ENCODE results near the gene CCN5. TPM values are rescaled to one million over a fixed set of nuclear protein-coding genes. Genes with fewer than 3 reads are reported as not detected.
"Not testable (repeated sequence)": the region's sequence is repeated elsewhere in the genome, so short reads cannot be mapped to it uniquely, and the experiment has no call there.

Gene CCN5, protein sequence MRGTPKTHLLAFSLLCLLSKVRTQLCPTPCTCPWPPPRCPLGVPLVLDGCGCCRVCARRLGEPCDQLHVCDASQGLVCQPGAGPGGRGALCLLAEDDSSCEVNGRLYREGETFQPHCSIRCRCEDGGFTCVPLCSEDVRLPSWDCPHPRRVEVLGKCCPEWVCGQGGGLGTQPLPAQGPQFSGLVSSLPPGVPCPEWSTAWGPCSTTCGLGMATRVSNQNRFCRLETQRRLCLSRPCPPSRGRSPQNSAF
- not detected in 2 replicates for total RNA-seq

DNA sequence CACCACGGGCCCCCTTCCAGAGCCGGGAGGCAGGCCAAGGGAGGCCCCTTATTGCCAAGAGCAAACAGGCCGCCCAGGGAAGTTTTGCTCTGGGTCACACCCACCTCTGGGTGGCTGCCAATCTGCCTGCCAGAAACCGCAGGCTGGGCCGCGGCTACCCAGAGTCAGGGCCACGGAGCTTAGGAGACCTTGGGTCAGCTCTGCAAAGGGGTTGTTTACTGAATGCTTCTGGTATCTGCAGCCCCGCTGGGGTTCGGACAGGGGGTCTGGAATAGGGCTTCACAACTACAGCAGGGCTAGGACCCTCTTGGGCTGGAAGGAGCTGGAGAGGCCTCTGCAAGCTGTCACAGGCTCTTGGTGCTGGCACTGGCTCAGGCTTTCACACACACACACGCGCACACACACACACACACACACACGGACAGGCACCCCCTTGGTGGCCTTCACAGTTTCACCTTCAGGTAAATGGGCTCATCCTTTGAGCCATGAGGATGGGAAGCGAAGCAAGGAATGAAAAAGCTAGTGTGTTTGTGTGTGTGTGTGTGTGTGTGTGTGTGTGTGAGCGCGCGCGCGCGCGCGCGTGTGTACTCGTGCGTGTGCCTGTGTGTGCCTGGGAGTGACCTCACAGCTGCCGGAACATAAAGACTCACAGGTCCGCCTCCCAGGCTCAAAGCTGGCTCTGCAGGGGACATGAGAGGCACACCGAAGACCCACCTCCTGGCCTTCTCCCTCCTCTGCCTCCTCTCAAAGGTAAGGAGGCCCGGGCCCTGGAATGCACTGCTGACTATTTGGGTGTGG is at the start of gene CCN5:
CCN5 (plus strand) TSS at position 669 of the 798 bp plus-strand sequence; CDS start at position 691, 22 bp downstream.
- peak in 1 of 2 donors; percentile 71 for DNase-seq (ENCODE audit: low read depth in 2 of 2)

DNA sequence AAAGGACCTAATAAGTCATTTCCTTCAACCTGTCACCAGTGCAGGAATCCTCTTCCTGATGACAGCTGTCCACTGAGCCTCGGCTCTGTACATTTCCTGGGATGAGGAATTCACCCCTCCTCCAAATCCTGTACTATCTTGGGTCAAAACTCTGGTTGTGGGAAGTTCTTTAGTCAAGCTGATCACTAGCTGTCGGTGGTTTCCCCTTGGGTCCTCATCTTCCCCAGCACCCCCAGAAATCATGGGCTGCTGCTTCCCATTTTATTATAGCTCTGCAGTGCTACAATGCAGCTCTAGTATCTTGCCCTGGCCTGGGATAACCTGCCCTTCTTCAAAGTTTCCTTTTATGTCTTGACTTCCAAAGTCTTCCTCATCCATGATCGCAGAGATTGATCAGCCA is 49.1 kb upstream of the CCN5 start:
- DNase-seq (ENCODE audit: low read depth in 2 of 2), result no peak

DNA sequence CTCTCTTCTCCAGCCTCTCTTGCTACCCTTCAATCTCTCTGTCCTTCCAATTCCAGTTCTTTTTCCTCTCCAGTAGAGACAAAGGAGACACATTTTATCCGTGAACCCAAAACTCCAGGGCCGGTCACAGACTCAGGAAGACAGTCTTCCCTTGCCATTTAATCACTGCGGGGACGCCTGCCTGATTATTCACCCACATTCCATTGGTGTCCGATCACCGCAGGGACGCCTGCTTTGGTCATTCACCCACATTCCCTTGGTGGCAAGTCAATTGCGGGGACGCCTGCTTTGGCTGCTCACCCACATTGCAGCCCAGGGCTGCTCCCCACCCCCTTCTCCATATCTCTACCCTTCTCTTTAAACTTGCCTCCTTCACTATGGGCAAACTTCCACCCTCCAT is 44.3 kb upstream of the CCN5 start:
- not testable (repeated sequence) for DNase-seq (ENCODE audit: low read depth in 2 of 2)

DNA sequence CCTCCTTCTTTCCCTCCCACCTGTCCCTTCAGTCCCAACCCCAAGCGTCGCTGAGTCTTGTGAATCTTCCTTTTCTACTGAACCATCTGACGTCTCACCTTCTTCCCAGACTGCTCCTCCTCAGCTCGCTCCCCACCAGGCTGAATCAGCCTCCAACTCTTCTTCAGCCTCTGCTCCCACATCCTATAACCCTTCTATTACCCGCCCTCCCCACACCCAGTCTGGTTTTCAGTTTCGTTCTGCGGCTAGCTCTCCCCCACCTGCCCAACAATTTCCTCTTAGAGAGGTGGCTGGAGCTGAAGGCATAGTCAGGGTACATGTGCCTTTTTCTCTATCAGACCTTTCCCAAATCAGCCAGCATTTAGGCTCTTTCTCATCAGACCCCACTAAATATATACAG is 43.6 kb upstream of the CCN5 start:
- DNase-seq (ENCODE audit: low read depth in 2 of 2), result not testable (repeated sequence)

DNA sequence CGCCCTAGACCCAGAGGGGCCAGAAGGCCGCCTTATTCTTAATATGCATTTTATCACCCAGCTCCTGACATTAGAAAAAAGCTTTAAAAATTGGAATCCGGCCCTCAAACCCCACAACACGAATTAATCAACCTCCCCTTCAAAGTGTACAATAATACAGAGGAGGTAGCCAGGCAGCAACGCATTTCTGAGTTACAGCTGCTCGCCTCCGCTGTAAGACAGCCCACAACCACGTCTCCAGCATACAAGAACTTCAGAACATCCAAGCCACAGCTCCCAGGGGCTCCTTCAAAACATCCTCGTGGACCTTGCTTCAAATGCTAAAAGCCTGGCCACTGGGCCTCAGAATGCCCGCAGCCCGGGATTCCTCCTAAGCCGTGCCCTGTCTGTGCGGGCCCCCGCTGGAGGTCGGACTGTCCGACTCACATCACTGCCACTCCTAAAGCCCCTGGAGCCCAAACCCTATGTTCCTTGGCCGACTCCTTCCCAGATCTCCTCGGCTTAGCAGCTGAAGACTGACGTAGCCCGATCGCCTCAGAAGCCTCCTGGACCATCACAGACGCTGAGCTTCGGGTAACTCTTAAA is 42.8 kb upstream of the CCN5 start:
- DNase-seq (ENCODE audit: low read depth in 2 of 2), result not testable (repeated sequence)

DNA sequence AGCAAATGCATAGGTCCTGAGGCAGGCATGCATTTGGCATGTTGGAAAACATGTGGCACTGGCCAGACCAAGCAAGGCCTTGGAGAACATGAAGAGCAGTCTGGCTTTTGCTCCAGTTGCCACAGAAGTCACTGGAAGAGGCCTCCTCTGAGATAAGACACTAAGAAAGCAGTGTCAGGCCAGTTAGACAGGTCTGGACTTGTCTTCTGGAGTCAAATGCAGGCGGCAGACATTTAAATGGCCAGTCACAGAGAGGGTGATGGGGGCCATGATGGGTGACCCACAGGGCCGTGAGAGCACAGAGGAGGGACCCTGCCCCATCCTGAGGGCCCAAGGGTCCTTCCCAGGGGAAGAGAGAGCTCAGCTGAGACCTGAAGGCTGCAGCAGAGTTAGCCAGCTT is 36.9 kb upstream of the CCN5 start:
- DNase-seq (ENCODE audit: low read depth in 2 of 2), result no peak

DNA sequence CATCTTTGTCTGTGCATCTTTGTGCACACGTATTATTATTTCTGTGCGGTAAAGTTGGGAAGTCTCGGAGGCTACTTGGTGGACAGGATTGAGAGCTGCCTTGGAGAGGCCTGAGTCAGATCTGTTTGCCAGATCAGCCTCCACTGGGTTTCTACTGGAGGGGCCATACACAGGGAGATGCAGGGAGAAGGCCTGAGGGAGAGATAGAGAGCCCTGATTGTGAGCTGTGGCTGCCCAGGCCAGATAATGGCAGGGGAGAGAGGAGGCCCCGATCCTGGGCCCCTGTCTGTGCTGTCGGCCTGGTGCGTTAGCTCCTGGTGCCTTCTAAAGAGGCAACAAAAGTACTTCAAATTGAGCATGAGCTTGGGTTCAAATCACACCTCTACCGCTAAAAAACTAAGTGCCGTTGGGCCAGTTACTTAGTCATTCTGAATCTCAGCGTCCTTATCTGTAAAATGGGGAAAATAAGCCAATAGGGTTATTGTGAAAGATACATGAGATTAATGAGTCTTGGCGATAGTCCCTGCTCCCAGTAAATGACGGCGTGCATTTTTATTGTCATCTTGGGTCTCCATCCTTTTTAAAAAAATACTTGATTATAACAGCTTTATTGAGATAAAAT is 36.1 kb upstream of the CCN5 start:
- no peak for DNase-seq (ENCODE audit: low read depth in 2 of 2)

DNA sequence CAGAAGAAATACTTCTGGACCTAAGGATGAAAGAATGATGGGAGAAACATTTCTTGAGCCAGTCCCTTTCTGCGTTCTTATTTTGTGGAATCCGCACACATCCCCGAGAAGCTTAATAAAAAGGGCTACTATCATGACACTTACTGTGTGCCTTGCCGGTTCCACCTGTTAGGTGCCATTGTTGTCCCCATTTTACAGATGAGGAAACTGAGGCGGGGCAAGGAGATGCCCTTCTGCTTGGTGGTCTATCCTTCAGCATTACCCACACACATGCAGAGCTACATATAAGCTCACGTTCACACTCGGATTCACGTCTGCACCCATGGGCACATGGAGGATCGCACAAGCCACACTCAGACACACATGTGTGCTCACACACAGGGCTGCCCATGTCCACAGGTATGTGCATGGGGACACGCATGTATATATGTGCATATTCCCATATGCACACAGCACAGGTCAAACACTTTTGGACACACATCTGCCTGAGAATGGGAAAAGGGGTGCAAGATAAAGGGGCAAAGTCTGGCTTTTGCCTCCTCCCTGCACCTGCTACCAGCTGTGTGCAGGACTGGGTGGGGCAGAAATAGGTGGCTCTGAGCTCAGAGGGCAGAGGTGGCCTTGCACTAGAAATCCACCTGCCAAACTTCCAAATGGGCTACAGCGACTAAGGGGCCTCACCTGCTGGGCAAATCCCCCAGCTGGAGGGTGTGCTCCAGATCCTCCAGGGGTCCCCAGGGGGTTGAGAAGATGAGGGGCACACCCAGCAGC is 33.2 kb upstream of the CCN5 start:
- no peak for DNase-seq (ENCODE audit: low read depth in 2 of 2)

DNA sequence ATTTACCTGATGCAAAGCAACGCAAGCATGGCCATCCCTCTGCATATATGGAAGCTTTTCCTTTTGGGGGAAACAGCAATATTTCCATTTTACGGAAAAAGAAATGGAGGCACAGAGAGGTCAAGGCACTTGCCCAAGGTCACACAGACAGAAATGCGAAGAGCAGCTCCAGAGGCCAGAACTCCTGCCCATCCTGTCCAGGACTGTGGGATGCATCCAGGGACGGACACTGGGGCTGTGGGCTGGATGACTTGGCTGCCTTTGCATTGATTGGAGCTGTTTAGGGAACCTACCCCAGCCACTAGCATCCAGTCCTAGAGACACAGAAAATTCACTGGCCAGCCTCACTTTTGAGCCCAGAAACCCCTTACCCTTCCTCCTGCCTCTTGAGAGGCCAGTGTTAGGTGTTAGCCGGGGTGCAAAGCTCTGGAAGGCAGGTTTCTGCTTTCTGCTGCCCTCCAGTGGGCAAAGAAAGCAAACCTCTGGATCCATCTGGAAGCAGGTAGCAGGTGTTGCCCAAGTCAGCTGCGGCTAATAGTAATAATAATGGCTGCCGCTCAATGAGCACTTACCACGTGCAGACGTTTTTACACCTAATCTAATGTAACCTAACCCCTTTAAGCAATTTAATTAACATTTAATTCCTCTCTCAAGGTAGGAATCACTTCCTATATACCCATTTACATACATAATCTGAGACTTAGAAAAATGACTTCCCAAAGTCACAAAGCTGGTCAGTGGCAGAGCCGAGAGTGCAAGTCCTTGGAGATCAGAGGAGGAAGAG is 31.7 kb upstream of the CCN5 start:
- DNase-seq (ENCODE audit: low read depth in 2 of 2), result peak in 1 of 2 donors; percentile 68

DNA sequence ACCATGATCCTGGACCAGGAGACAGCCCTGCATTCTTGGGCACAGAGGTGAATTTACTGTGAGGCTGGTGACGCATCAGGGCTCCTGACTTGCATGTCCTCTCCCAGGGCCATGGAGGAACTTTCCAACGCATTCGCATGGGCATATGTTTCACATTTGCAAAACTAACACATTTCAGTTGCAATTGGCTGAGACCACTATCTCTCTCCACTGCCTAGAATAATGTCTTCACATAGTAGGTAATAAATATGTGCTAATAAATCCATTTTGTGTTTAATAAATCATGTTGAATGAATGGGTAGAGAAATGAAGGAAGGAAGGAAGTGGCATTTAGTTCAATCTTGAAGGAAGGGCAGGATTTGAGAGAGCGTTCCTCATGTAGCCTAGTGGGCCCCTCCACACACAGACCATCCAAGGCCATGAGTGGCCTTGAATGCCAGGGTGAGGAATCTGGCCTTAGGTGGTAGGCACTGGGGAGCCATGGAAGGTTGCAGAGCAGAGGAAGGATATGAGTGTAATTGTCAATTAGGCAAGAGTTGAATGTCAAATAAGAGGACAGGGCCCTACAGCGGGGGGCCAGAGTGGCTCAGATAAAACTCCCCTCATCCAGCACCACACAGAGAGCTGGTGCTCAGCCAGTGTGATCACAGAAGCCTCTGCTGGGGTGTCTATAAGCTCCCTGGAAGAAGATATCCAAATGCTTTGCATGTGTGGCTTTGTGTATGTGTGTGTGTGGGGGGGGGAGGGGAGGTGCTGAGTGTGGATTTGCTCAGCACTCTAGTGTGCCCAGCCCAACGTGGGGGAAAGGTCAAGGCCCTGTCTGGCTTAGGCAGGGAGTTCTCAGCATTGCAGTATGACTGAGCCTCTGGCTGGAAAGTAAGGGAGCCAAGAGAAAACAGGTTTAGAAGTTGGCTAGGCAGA is 30.9 kb upstream of the CCN5 start:
- no peak for DNase-seq (ENCODE audit: low read depth in 2 of 2)

DNA sequence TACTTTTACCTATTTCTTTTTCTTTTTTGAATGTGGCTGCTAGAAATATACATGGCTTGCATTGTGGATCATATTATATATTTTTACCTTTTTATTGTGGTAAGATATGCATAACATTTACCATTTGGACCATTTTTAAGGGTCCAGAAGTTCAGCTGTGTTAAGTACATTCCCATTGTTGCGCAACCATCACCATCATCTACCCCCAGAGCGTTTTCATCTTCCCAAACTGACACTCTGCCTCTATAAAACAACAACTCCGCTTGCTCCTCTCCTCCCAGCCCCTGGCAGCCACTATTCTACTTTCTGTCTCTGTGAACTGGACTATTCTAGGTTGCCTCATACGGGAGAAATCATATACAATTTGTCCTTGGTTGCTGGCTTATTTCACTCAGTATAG is 28.2 kb upstream of the CCN5 start:
- DNase-seq (ENCODE audit: low read depth in 2 of 2), result no peak

DNA sequence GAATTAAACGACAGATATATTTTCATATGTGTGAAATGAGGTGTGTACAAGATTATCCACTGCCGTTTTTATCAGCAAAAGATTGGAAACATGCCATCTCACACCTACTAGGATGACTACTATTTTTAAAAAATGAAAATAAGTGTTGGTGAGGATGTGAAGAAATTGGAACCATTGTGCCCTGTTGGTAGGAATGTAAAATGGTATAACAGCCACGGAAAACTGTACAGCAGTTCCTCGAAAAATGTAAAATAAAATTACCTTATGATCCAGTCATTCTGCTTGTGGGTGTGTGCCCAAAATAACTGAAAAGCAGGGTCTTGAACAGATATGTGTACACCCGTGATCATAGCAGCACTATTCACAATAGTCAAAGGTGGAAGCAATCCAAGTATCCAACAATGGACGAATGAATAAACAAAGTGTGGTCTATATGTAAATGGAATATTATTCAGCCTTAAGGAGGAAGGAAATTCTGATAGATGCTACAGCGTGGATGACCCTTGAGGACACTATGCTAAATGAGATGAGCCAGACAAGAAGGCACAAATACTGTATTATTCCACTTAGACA is 27.0 kb upstream of the CCN5 start:
- DNase-seq (ENCODE audit: low read depth in 2 of 2), result peak; percentile 47 to 89

DNA sequence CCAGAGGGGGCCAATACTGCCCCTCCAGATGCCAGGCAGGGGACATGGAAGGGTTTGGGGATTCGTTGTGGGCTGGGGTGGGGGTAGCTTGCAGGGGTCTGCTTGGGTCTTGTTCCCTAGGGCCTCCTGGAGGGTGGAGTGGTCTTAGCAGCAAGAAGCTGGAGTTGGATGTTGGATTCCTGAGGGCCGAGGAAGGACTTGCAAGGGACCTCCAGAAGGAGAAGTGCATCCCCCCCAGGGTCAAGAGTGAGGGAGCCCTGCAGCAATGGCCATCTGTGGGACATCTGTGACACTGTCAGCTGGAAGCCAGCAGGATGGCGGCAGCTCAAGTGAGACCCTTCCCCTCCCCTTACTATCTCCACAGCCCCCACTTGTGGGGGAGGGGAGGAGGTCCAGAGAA is 25.4 kb upstream of the CCN5 start:
- no peak for DNase-seq (ENCODE audit: low read depth in 2 of 2)

DNA sequence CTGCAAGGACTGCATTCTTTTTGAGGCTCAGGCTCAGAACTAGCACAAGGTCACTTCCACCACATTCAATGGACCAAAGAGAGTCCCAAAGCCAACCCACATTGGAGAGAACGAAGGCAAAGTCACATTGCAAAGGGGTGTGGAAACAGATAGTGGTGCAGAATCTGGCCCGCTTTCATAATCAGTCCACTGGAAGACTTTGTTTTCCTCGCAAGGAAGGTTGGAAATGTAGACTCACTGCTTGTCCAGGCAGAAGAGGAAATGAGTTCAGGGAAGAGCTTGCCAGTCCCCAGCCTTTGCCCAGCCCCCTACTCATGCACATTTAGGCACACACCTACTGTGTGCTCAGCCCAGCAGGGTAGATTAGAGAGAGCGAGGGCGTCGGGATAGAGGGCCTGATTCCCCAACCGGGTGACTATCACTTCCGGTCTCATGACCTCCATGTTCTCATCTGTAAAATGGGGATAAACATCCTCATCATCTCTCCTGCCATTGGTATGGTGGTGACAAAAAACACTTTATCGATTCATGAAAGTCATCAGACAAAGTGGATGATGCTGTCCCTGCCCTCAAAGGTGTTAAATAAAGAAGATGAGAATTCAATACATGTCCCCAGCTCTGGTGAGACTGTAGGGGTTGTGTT is 24.3 kb upstream of the CCN5 start:
- DNase-seq (ENCODE audit: low read depth in 2 of 2), result no peak

DNA sequence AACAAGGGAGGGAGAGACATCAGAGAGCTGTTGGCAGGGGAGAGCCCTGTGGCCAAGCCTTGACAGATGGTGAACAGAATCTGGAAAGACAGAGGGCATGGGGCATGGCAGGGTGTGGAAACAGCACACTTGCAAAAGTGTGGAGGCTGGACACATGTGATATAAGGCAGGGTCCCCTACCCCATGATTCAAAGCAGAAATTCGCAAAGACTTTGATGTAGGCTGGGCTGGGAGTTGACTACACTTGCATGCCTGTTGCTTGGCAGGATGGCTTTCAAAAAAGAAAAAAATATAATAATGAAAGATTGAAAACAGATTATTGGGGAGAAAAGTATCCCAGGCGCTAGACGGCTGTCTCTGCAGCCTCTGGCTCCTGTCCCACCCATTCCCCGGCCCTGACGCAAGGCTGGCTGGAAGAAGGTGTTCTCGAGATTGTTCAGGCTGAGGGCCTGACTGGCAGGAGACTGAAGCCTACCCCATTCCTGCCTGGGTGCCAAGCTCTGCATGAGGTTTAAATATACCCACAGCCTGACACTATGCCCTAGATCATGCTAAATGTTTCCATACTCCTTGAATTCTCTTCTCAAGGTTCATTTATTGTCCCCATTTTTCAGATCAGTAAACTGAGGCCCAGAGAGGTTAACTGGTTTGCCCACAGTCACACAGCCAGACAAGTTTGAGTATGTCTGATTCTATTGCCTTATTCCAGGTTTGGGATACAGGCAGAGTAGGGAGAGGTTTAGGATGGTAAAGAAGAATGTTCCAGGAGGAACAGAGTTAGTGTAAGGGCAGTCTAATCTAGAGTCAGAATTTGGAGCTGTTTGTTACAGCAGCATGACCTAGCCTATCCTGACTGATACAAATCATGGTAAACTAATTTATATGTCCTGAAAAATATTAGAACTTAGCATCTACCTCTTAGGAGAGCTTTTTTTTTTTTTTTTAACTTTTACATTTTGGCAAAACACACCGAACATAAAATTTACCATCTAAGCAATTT is 23.4 kb upstream of the CCN5 start:
- no peak for DNase-seq (ENCODE audit: low read depth in 2 of 2)

DNA sequence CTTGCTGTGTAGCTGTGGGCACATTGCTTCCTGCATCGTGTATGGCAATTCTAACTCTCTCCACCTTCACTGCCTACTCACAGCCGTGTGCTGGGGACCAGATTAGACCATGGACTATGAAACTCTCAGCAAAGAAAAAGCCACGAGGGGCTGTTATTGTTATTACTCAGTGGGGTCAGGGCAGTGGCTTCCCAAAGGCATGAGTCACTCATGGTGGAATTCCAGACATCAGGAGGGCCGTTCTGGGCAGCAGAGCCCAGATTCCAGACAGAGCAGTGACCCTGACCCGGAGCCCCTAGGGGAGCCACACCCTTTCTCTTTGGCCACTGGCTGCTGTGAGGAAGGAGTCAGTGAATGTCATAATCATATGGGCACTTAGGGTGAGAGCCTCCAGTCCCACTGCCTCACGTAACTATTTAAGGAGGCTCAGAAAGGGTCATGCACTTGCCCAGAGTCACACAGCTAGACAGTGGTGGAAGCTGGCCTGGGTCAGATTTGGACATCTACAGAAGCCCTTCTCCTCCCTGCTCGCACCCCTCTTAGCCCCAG is 22.2 kb upstream of the CCN5 start:
- DNase-seq (ENCODE audit: low read depth in 2 of 2), result peak; percentile 88 to 99

DNA sequence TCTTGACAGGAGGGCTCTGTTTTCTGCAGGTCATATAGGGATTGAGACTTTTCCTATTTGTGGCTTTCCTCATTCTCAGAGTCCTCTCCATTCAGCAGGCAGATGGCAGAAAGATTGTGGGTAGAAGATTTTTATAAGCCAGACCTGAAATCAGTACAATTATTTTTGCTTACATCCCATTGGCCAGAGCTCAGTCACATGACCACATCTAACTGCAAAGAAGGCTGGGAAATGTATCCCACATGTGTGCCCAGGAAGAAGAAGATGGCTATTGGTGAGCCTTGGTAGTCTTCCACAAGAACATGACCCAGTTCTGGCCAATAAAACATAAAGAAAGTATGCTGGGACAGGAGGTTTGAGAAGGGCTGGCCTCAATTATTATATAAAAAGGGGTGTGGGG is 21.5 kb upstream of the CCN5 start:
- DNase-seq (ENCODE audit: low read depth in 2 of 2), result no peak
